Memory B cell (primary cell): Measurements from ENCODE around the gene BTBD2.

ENCODE experiments used
- ATAC-seq: fragments of 150-1000 bp; cut with Tn5 transposase; 2 replicates; pipeline ENCODE4 v1.10.0; 2021; ENCODE audit warnings: low read depth, mild to moderate bottlenecking, moderate library complexity
- DNase-seq, 2 donors: peaks; one replicate each; pipeline ENCODE4 v3.0.0; 2022; ENCODE audit warnings: low spot score in 2 of 2
- H3K27ac Mint-ChIP-seq: one replicate; pipeline ENCODE4 v1.8.0; 2022; ENCODE audit warnings: mild to moderate bottlenecking, moderate library complexity, mixed read lengths
- H3K27me3 Mint-ChIP-seq: one replicate; pipeline ENCODE4 v1.8.0; 2022; ENCODE audit warnings: mixed read lengths
- H3K36me3 Mint-ChIP-seq: one replicate; pipeline ENCODE4 v1.8.0; 2022; ENCODE audit warnings: mild to moderate bottlenecking, mixed read lengths
- H3K4me1 Mint-ChIP-seq: one replicate; pipeline ENCODE4 v1.8.0; 2022; ENCODE audit warnings: mixed read lengths
- H3K4me3 Mint-ChIP-seq: one replicate; pipeline ENCODE4 v1.8.0; 2022; ENCODE audit warnings: mild to moderate bottlenecking, moderate library complexity, mixed read lengths
- H3K9me3 Mint-ChIP-seq: one replicate; pipeline ENCODE4 v1.8.0; 2022; ENCODE audit warnings: mixed read lengths

BTBD2 gene

DNA sequence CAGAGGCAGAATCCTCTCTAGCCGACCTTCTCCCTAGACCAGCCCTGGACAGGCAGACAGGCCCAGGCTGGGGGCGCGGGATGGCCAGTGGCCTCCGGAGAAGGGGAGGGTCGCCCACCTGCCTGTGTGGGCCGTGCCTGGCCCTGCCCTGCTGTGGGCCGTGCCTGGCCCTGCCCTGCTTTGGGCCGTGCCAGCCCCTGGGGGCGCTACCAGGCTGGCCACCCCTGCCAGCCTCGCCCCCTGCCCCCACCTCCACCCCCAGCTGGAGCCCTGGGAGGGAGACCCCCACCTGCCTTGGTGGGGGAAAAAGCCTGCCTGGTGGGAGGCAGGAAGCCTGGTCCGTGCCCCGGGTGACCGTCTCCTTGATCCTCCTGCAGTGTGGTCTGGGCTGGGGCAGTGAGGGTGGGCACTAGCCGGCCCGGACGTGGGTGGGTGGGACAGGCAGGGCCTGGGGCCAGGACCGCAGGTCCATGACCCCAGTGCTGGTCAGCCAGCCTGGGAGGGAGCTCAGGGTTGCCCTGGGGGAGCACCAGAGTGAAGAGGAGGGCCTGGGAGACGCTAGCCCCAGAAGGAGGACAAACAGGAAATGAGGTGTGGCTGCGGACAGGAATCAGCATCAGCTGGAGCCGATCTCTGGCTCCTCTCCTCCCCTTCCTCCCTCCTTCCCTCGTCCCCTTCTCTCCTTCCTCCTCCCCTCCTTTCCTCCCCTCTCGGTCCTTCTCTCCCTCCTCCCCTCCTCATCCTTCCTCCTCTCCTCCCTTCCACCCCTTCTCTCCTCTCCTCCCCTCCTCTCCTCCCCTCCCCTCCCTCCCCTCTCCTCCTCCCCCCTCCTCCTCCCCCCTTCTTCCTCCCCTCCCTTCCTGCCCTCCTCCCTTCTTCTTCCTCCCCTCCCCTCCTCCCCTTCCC, 40.7 kb upstream of the BTBD2 start:
- DNase-seq = no peak
- H3K27me3 Mint-ChIP-seq = no peaks in the 10 kb centered on the region

DNA sequence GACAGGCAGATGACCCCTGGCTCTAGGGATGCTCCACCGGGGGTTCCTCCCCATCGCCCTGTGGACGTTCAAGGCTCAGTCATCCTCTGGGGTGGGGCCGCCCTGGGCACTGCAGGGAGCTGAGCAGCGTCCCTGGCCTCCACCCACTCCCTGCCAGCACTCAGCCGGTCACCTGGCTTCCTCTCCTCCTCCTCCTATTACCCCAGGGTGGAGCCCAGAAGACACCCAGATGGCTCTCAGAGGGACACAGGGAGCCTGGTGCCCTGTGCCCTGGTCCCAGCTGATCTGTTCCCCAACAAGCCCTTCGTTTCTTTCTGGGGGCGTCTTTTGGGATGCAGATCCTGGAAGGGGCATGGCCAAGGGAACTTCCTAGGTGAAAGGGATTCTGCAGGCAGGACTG, 39.2 kb upstream of the BTBD2 start:
- H3K4me3 Mint-ChIP-seq = peak overlapping the region; percentile 14
- peaks cover 3% of the 10 kb centered on the region for H3K36me3 Mint-ChIP-seq
- ATAC-seq (no peak), DNase-seq (no peak)
- H3K27ac Mint-ChIP-seq = peak overlapping the region; percentile 99
- peaks cover 35% of the 10 kb centered on the region for H3K4me1 Mint-ChIP-seq
- H3K27me3 Mint-ChIP-seq = no peaks in the 10 kb centered on the region
- H3K9me3 Mint-ChIP-seq = no peaks in the 10 kb centered on the region

More for the DNA sequence above, 40.7 kb upstream of the BTBD2 start:
- peak overlapping the region; percentile 99 for H3K27ac Mint-ChIP-seq
- no peak for ATAC-seq
- H3K9me3 Mint-ChIP-seq = no peaks in the 10 kb centered on the region
- H3K4me3 Mint-ChIP-seq = peak overlapping the region; percentile 68
- H3K4me1 Mint-ChIP-seq = peaks cover 40% of the 10 kb centered on the region
- no peaks in the 10 kb centered on the region for H3K36me3 Mint-ChIP-seq

DNA sequence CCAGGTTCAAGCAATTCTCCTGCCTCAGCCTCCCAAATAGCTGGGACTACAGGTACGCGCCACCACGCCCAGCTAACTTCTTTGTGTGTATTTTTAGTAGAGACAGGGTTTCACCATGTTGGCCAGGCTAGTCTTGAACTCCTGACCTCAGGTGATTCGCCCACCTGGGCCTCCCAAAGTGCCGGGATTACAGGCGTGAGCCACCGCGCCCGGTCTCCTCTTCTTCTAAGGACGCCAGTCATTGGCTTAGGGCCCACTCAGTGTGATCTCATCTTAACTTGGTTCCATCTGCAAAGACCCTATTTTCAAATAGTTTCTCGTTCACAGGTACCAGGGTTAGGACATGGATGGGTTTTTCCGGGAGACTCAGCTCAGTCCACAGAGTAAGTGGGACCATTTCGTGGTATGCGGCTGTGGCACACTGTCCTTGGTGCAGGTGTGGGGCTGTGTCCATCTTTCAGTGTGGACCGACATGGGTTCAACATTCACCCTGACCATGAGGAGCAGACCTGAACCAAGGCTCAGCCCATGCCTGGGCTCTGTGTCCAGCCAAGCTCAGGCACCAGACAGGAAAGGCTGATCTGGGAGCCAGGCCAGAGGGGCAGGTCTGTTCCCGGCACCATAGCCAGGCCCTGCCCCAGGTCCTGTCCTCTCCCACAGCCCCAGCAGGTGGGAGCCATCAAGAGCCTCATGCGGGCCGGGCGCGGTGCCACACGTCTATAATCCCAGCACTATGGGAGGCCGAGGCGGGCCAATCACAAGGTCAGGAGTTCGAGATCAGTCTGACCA, 38.3 kb upstream of the BTBD2 start:
- no peaks in the 10 kb centered on the region for H3K27me3 Mint-ChIP-seq
- H3K9me3 Mint-ChIP-seq = no peaks in the 10 kb centered on the region
- H3K27ac Mint-ChIP-seq = peak overlapping the region; percentile 99
- peak overlapping the region; percentile 43 for H3K4me3 Mint-ChIP-seq
- peaks cover 6% of the 10 kb centered on the region for H3K36me3 Mint-ChIP-seq
- DNase-seq (no peak), ATAC-seq (no peak)
- H3K4me1 Mint-ChIP-seq = peaks cover 36% of the 10 kb centered on the region

DNA sequence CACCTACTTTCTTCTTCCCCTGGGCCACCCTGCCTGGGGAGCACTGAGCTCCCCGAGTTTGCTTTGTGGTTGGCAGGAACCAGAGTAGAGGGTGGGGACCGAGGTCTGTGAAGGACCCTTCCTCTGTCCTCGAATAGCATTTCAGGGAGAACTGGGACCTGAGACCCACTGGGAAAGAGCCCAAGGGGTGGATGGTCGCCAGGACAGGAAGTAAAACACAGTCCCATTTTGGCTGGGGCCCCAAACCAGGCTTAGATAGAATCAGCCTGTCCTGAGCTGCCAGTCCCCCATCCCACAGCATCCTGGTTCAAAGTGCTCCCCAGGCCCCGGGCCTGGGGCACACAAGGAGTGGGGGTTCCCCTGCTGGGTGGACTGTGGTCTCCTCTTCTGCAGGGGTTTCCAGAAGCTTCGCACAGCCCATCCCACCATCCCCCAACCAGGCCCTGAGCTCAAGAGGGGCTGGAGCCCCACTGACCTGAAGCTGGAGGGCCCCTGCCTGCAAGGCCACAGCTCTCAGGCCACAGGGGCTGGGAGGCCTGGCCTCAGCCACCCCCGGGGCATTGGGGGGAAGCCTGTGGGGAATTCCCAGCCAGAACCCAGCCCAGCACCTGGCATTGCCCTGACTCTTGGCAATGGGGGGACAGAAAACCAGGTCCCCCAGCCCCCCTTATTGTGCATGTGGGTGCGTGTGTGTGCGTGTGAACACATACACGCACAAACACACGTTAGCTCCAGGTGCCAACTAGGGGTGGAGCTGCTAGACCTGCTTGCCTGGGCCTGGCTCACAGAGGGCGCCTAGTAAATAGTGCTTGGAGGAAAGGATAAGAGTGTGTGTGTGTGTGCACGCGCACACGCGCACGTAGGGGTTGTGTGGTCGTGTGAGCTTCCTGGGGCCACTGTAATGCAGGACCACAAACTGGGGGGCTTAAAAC, 36.5 kb upstream of the BTBD2 start:
- DNase-seq (peak; percentile 79 to 80), ATAC-seq (peak; percentile 43)
- peaks cover 6% of the 10 kb centered on the region for H3K36me3 Mint-ChIP-seq
- H3K27ac Mint-ChIP-seq = peak overlapping the region; percentile 99
- peaks cover 38% of the 10 kb centered on the region for H3K4me1 Mint-ChIP-seq
- H3K4me3 Mint-ChIP-seq = peak overlapping the region; percentile 80
- no peaks in the 10 kb centered on the region for H3K9me3 Mint-ChIP-seq
- no peaks in the 10 kb centered on the region for H3K27me3 Mint-ChIP-seq

DNA sequence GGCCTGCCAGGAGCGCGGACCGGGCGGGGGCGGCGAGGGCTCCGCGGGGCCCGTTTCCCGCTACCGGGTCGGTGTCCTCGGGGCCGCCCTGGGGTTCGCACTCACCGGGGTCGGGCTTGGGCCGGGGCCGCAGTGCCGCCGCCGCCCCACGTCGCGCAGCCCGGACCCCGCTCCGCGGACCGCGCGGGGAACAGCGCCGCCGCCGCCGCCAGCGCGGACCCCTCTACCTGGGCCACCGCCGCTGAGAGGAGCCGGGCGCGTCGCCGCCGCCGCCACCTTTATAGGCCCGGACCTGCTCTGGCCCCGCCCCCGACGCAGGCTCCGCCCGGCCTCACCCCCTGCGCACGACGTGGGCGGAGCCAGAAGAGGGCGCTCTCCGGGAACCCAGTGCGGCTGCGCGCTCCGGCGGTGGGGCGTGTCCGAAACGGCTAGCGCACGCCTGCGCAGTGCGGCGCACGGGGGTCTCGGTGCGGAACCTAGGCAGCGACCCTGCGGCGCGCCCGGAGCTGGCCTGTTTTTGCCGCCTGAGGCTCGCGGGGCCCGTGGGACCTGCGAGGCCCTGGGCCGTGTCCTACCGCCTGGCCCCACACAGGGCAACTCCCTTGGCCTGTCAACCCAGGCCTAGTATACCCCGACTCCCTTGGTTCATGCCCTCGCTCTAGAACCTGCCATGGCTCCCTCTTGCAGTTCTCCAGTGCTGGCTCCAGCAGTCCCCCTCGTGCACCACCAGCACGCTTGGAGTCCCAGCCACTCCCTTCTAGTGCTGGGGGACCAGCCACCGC, 35.7 kb upstream of the BTBD2 start, which contains the start of gene MKNK2:
MKNK2 (minus strand) TSS at position 254 of the 782 bp plus-strand sequence. CDS start 393 bp downstream, outside the sequence.
- Mint-ChIP-seq H3K4me1 (peaks cover 33% of the 10 kb centered on the region), H3K27ac (peak within 1 kb of the TSS; percentile 99), H3K9me3 (no peaks in the 10 kb centered on the region), H3K36me3 (peaks cover 6% of the 10 kb centered on the region), H3K4me3 (peak within 1 kb of the TSS; percentile 94), H3K27me3 (no peaks in the 10 kb centered on the region)
- DNase-seq = peak; percentile 98 to 99
- peak; percentile 52 for ATAC-seq

DNA sequence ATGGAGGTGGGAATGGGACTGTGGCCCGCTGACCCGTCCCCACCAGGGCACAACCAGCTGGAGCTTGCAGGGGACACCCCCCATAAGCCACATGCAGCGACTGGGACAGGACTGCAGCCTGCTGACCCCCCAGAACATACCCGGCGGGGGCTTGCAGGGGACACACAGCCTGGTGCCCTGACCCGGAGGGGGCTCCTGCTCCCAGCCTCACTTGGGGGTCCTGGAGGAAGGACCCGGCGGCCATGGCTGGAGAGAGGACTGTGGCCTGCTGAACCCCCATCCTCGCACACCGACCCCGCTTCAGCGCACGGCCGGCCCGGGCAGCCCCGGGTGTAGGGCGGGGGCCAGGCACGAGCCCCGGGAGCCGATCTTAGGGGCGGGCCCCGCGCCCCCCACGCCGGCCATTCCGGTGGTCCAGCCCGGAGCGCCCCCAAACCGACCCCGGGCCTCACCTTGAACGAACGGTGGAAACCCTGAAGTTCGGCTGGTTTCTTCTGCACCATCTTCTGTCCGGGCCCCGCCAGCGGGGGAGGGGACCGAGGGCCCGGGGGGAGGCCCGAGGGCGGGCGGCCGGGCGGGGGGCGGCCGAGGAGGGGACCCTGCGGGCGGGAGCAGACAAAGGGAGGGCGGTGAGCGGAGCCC, 35.0 kb upstream of the BTBD2 start:
- H3K27ac Mint-ChIP-seq = peak overlapping the region; percentile 98

DNA sequence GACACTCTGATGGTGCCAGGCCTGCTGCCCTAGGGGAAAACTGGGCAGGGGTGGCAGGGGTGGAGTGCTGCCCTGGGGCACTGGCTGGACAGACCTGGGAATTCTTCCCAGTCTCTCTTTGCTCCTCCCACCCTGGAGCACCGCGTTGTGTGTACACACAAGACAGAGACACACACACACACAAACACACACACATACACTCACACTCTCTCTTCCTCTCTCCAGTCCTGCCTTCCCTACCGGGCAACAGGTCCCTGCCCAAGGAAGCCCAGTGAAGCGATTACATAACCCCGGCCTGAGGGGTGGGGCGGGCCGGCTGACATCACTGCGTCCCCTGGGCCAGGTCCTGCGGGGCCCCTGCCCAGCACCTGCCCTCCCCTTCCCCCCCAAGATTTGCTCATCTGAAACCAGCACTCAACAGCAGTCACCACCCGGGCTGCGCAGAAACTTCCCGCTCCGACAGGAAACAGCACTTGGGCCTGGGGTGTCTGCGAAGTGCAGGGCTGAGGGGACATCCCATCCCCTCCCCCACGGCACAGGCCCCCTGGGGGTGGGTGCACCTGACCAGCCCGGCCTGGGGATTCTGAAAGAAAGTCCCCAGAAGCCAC, 34.3 kb upstream of the BTBD2 start:
- no peaks in the 10 kb centered on the region for H3K9me3 Mint-ChIP-seq
- ATAC-seq = peak; percentile 27
- H3K36me3 Mint-ChIP-seq = peaks cover 8% of the 10 kb centered on the region
- H3K4me3 Mint-ChIP-seq = peak overlapping the region; percentile 94
- peak; percentile 73 to 74 for DNase-seq
- no peaks in the 10 kb centered on the region for H3K27me3 Mint-ChIP-seq
- peaks cover 29% of the 10 kb centered on the region for H3K4me1 Mint-ChIP-seq
- peak overlapping the region; percentile 98 for H3K27ac Mint-ChIP-seq

More for the DNA sequence above, 35.0 kb upstream of the BTBD2 start:
- peak; percentile 1 for ATAC-seq
- DNase-seq = no peak
- no peaks in the 10 kb centered on the region for H3K27me3 Mint-ChIP-seq
- H3K4me3 Mint-ChIP-seq = peak overlapping the region; percentile 94
- no peaks in the 10 kb centered on the region for H3K9me3 Mint-ChIP-seq
- H3K4me1 Mint-ChIP-seq = peaks cover 32% of the 10 kb centered on the region
- peaks cover 6% of the 10 kb centered on the region for H3K36me3 Mint-ChIP-seq

DNA sequence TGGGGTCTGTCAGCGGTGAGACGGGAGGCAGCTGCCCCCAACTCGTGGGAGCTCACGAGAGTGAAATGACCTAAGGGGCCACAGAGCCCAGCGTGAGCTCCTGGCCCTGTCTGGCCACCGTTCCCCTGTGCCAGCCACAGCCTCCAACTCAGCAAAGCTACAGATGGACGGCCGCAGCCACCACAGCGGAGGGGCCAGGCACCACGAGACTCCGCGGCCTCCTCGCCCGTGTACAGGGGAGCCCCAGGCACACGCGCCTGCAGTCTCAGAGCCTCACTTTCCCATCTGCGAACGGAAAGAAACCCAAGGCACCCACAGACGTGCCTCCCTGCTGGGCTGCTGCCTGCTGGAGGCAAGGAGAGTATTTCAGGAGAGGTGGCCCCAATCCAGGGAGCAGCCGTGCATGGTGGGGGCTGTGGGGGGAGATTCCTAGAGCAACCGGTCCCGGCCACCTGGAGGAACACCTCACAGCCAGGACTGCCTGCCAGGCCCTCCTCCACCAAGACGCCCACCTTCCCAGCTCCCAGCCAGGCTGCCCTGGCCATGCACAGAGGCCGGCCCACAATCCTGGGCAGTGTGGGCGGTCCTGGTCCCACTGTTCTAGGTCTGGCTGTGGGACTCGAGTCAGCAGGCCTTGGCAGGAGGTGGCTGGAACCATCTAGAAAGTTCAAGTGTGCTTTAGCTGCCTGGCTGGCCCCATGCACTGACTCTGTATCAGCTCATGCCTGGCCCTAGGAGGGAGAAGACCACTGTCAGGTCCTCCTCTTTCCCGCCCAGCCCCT, 33.6 kb upstream of the BTBD2 start:
- ATAC-seq (no peak), DNase-seq (no peak)
- H3K4me3 Mint-ChIP-seq = peak overlapping the region; percentile 94
- no peaks in the 10 kb centered on the region for H3K27me3 Mint-ChIP-seq
- no peaks in the 10 kb centered on the region for H3K9me3 Mint-ChIP-seq
- H3K36me3 Mint-ChIP-seq = peaks cover 9% of the 10 kb centered on the region
- H3K4me1 Mint-ChIP-seq = peaks cover 29% of the 10 kb centered on the region
- H3K27ac Mint-ChIP-seq = peak overlapping the region; percentile 98

DNA sequence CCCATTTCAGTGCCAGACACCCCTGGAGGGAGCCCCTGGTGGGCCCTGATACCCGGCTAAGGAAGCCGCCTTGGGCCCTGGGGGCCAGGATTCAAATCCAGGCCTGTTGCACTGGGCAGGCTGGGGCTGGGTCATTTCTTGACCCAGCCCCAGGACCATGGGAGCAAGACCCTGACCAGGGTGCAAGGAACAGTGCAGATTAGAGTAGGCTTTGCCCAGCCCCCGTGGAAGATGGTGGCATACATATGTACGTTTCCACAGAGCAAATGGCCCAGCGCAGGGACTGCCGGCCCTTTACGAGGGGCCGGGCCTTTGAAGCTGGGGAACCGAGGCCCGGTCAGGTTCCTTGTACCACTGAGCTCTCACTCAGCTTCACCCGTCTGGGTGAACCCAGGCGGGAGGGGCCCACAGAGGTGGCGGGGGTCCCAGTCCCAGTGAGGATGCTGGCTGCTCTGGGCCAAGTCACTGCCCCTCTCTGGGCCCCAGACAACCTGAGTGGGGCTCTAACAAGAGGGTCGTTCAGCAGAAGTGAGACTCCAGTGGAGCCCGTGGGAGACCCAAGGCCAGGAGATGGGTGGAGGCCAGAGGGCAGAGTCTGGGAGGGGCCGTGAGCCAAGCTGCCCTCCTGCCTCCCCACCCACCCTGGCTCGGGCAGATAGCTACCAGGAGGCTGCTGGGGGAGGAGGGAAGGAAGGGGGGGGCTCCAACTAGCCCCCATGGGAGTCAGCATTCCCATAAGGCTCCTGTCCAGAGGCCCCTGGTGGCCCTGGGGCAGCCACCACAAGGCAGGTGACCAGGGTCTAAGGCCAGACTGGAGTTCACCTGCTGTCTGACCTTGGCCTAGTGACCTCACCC, 32.8 kb upstream of the BTBD2 start:
- Mint-ChIP-seq H3K9me3 (no peaks in the 10 kb centered on the region), H3K27me3 (no peaks in the 10 kb centered on the region), H3K27ac (peak overlapping the region; percentile 98), H3K36me3 (peaks cover 11% of the 10 kb centered on the region), H3K4me3 (peak overlapping the region; percentile 94), H3K4me1 (peaks cover 36% of the 10 kb centered on the region)
- ATAC-seq (no peak), DNase-seq (no peak)

DNA sequence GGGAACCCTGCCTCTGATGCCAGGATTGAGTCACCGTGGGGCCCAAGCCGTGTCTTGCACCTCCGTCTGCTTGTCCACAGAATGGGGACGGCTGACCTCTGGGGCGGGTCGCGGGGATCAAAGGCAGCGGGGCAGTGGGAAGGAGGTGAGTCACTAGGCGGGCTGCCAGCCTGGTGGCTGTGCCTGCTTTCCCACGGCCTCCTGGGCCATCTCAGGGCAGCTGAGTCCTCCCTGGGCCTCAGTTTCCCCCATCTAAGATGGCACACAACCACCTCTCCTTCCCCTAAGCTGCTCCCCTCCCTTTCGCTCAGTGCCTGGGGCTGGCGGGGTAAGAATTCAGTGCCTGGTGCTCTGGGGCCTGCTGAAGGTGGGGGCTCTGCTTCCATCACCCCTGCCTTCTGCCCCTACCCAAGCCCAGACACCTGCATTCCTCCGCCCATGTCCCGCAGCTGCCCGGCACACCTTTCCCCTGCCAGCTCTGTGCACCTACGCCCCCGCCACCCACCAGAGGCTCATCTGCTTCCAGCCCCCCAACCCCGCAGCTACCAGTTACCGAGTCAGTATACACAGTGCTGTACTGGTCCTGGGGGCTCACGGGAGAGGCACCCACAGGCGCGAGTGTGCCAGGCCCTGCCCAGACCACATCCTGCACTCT, 32.1 kb upstream of the BTBD2 start:
- Mint-ChIP-seq H3K27me3 (no peaks in the 10 kb centered on the region), H3K27ac (peak overlapping the region; percentile 98), H3K36me3 (peaks cover 11% of the 10 kb centered on the region), H3K4me3 (peak overlapping the region; percentile 51), H3K4me1 (peaks cover 36% of the 10 kb centered on the region), H3K9me3 (no peaks in the 10 kb centered on the region)
- DNase-seq (no peak), ATAC-seq (no peak)
